ENCODE data around the gene ZNHIT1.

ZNHIT1 gene

DNA sequence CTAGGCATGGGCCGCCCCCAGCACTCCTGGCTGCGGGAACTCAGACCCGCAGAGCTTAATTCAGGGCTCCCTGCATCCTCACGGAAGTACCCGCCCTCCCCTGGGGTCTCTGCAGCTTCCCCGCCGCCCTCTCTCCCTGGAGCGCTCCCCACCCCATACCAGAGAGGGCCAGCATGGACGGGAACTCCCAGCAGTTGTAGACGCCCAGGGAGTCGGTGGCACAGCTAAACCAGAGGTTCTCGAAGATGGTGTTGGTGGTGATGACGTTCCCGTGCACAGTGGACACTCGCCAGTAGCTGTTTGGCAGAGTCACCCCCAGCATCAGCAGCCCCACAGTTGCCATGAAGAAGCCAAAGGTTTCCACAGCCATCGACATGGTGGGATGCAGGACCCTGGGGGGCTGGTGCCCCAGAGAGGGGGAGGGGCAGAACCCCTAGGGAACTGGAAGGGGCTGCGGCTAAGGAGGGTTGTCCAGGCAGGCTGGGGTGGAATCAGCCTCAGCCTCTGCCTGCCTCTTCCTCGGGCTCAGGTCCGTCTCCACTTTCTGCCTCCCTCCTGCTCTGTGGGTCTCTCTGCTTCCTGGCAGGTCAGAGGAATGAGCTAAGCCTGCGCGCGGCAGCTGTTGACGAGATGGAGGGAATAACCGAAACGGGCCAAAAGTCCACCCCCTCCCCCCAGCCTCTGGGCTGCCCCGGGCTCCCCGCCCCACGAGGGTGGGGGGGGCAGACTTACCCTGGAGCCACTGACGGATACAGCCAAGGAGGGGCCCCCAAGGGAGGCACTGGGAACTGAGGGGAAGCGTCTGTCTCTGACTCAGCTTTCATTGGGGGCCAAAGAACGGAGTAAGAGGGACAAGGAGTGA lies 19.5 kb downstream of the ZNHIT1 start, which contains the start of gene CLDN15:
Gene CLDN15, minus strand, starts transcription at position 597 of the 862 bp plus-strand sequence. Its CDS starts 221 bp downstream, at position 376.
- Histone ChIP-seq H4K20me1 (ENCODE audit: insufficient read depth, low read length) (no peaks in the 10 kb centered on the region), H3K9ac (ENCODE audit: low read length) (no peak within 1 kb of the TSS)

DNA sequence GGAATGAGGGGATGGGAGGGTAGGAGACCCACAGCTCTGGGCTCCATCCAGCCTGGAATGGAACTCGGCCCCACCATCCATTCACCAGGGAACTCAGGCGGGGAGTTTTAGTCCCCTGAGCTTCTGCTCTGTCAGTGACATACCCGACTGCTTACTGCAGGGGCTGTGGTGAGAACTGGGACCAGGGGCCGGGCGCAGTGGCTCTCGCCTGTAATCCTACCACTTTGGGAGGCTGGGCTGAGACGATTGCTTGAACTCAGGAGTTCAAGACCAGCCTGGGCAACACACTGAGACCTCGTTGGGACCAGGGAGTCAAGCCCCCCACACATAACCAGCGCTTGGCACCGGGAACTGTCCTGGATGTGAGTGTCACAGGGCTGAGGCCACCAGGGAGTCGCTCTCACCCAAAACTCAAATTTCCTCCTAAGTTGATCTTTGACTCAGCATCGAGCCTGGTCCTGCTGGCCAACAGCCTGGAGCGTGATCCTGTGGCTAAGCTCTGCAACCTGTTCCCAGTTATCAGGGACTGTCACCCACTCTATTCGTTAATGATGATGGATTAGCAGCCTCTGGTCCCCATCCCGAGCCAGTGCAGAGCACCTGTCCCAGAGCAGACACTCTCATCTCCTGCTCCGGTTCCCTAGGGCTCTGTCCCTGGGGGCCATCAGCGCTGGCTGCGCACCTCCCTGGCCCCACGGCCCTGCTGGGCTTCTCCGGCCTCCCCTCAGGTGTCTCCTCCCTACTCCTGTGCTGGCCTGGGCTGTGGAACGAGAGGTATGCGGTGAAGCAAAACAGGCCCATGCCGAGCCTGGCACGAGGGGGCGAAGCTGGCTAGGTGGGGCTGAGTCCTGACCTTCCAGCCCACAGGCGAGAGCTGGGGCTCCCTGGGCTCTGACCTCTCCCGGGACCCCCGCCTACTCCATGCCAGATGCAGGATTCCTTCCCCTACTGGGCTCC lies 20.5 kb downstream of the ZNHIT1 start:
- no peak overlapping the region for H3K4me3 ChIP-seq (ENCODE audit: low read length)
- H3K9me3 ChIP-seq (ENCODE audit: insufficient read depth, low read length): no peaks in the 10 kb centered on the region
- H3K4me2 ChIP-seq (ENCODE audit: low read length): no peak overlapping the region
- H3K27me3 ChIP-seq (ENCODE audit: low read depth, low read length): no peaks in the 10 kb centered on the region
- no peak overlapping the region for H2AFZ ChIP-seq (ENCODE audit: low read depth, low read length)
- peaks cover 20% of the 10 kb centered on the region for H3K79me2 ChIP-seq (ENCODE audit: low read length)
- no peaks in the 10 kb centered on the region for H3K36me3 ChIP-seq (replicated peaks; ENCODE audit: low read depth, low read length)
- H4K20me1 ChIP-seq (ENCODE audit: insufficient read depth, low read length): no peaks in the 10 kb centered on the region
- H3K27ac ChIP-seq (ENCODE audit: low read length): no peak overlapping the region
- no peak overlapping the region for H3K9ac ChIP-seq (ENCODE audit: low read length)
- peaks cover 1% of the 10 kb centered on the region for H3K4me1 ChIP-seq (ENCODE audit: low read length)
- no peak for TF ChIP-seq EZH2phosphoT487 (IDR thresholded peaks at IDR 0.05; ENCODE audit: low read depth)
- TF ChIP-seq, protein P1, sequence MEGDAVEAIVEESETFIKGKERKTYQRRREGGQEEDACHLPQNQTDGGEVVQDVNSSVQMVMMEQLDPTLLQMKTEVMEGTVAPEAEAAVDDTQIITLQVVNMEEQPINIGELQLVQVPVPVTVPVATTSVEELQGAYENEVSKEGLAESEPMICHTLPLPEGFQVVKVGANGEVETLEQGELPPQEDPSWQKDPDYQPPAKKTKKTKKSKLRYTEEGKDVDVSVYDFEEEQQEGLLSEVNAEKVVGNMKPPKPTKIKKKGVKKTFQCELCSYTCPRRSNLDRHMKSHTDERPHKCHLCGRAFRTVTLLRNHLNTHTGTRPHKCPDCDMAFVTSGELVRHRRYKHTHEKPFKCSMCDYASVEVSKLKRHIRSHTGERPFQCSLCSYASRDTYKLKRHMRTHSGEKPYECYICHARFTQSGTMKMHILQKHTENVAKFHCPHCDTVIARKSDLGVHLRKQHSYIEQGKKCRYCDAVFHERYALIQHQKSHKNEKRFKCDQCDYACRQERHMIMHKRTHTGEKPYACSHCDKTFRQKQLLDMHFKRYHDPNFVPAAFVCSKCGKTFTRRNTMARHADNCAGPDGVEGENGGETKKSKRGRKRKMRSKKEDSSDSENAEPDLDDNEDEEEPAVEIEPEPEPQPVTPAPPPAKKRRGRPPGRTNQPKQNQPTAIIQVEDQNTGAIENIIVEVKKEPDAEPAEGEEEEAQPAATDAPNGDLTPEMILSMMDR (IDR thresholded peaks at IDR 0.05; ENCODE audit: low read depth, low read length): no peak

More for the DNA sequence above, 19.5 kb downstream of the ZNHIT1 start, which contains the start of gene CLDN15:
- H3K4me3 ChIP-seq (ENCODE audit: low read length): no peak within 1 kb of the TSS
- H2AFZ ChIP-seq (ENCODE audit: low read depth, low read length): no peak within 1 kb of the TSS
- H3K36me3 ChIP-seq (replicated peaks; ENCODE audit: low read depth, low read length): no peaks in the 10 kb centered on the region
- no peaks in the 10 kb centered on the region for H3K4me1 ChIP-seq (ENCODE audit: low read length)
- no peak within 1 kb of the TSS for H3K27ac ChIP-seq (ENCODE audit: low read length)
- no peaks in the 10 kb centered on the region for H3K9me3 ChIP-seq (ENCODE audit: insufficient read depth, low read length)
- H3K79me2 ChIP-seq (ENCODE audit: low read length): peaks cover 9% of the 10 kb centered on the region; the same call in 1 of the 2 replicates
- H3K27me3 ChIP-seq (ENCODE audit: low read depth, low read length): no peaks in the 10 kb centered on the region
- H3K4me2 ChIP-seq (ENCODE audit: low read length): no peak within 1 kb of the TSS
- TF ChIP-seq, protein P1 (IDR thresholded peaks at IDR 0.05; ENCODE audit: low read depth, low read length): no peak
- no peak for TF ChIP-seq EZH2phosphoT487 (IDR thresholded peaks at IDR 0.05; ENCODE audit: low read depth)

DNA sequence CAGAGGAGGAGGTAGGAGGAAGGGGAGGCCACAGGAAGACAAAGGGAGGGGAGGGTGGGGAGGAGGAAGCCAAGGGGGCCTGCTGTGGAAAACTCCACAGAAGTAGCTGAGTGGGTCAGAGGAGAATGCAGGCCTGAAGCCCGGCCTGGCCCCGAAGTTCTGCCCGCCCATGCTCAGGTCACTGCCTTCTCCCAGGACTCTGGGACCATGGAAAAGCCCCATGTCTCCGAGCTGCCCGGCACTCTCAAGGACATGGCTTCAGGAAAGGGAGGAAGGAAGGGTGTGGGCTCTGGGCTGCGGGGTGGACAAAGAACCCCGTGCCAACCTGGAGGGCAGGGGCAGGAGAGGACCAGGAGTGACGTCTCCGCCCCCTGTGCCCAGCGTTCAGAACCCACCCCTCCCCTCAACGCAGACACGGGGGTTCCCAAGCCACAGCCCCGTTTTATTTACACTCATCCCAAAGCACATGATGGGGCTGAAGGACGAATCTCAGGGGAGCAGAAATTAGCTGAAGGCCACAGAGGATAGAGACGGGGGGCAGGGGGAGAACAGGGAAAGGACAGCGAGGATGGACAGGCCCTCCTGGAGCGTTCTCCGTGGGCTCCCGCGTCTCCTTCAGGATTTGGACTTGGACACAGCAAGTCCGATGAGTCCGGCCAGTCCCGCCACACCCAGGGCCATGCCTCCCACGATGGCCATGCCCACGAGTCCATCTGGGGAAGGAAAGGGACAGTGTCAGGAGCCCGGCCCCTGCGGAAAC lies 21.4 kb downstream of the ZNHIT1 start:
- Histone ChIP-seq H4K20me1 (ENCODE audit: insufficient read depth, low read length) (no peaks in the 10 kb centered on the region), H3K4me2 (ENCODE audit: low read length) (no peak overlapping the region), H3K4me1 (ENCODE audit: low read length) (peaks cover 6% of the 10 kb centered on the region), H3K36me3 (replicated peaks; ENCODE audit: low read depth, low read length) (no peaks in the 10 kb centered on the region), H3K9ac (ENCODE audit: low read length) (no peak overlapping the region), H3K9me3 (ENCODE audit: insufficient read depth, low read length) (no peaks in the 10 kb centered on the region), H3K79me2 (ENCODE audit: low read length) (peaks cover 29% of the 10 kb centered on the region), H2AFZ (ENCODE audit: low read depth, low read length) (no peak overlapping the region), H3K27ac (ENCODE audit: low read length) (no peak overlapping the region), H3K4me3 (ENCODE audit: low read length) (no peak overlapping the region), H3K27me3 (ENCODE audit: low read depth, low read length) (no peaks in the 10 kb centered on the region)
- TF ChIP-seq EZH2phosphoT487 (IDR thresholded peaks at IDR 0.05; ENCODE audit: low read depth): no peak
- TF ChIP-seq, protein P1 (IDR thresholded peaks at IDR 0.05; ENCODE audit: low read depth, low read length): no peak

All from OCI-LY3 (cell line).